H1 (cell line): ENCODE results near the gene GRK6.

Source experiments
- EP300 ChIP-seq, 2 experiments: IDR thresholded peaks; 1 replicate in 1 of 2; 2 replicates in 1 of 2; pipeline ENCODE4 v1.6.1; 2011 to 2012; ENCODE audit warnings: low read depth in 2 of 2, low read length in 2 of 2, mild to moderate bottlenecking in 2 of 2, borderline replicate concordance in 1 of 2, inconsistent platforms in 1 of 2, moderate library complexity in 1 of 2
- EZH2 ChIP-seq: fragments of 200-600 bp; sonication (generic); IDR thresholded peaks from 2 replicates; pipeline ENCODE4 v1.7.1; 2012; ENCODE audit warnings: low read depth, mild to moderate bottlenecking, moderate library complexity, low read length, inconsistent platforms; ENCODE audit not compliant: severe bottlenecking
- JUN ChIP-seq: IDR thresholded peaks from 2 replicates; pipeline ENCODE4 v1.6.1; 2011; ENCODE audit warnings: low read depth, mild to moderate bottlenecking, improper control_type of control experiment, low read length
- MAX ChIP-seq: IDR thresholded peaks from 2 replicates; pipeline ENCODE4 v1.6.1; 2012; ENCODE audit warnings: inconsistent platforms
- POLR2A ChIP-seq, 2 experiments: IDR thresholded peaks; 1 replicate in 1 of 2; 2 replicates in 1 of 2; pipeline ENCODE4 v1.6.1; 2011; ENCODE audit warnings: low read depth in 2 of 2, low read length in 2 of 2, mild to moderate bottlenecking in 2 of 2; ENCODE audit errors: control extremely low read depth in 1 of 2
- SIX5 ChIP-seq: IDR thresholded peaks from 2 replicates; pipeline ENCODE4 v1.6.1; 2011; ENCODE audit warnings: mild to moderate bottlenecking, low read depth, low read length
- TAF1 ChIP-seq: IDR thresholded peaks from 2 replicates; pipeline ENCODE4 v1.6.1; 2011; ENCODE audit warnings: mild to moderate bottlenecking, low read depth, low read length
- TF ChIP-seq, protein P1 (sequence below), 3 experiments: IDR thresholded peaks; 1 replicate in 2 of 3; 2 replicates in 1 of 3; pipeline versions ENCODE4 v1.5.1 to v1.6.1; 2011; ENCODE audit warnings: low read length in 3 of 3, mild to moderate bottlenecking in 3 of 3, inconsistent platforms in 2 of 3, low read depth in 1 of 3, moderate library complexity in 1 of 3; ENCODE audit not compliant: insufficient read depth in 1 of 3; ENCODE audit errors: control extremely low read depth in 1 of 3

DNA sequence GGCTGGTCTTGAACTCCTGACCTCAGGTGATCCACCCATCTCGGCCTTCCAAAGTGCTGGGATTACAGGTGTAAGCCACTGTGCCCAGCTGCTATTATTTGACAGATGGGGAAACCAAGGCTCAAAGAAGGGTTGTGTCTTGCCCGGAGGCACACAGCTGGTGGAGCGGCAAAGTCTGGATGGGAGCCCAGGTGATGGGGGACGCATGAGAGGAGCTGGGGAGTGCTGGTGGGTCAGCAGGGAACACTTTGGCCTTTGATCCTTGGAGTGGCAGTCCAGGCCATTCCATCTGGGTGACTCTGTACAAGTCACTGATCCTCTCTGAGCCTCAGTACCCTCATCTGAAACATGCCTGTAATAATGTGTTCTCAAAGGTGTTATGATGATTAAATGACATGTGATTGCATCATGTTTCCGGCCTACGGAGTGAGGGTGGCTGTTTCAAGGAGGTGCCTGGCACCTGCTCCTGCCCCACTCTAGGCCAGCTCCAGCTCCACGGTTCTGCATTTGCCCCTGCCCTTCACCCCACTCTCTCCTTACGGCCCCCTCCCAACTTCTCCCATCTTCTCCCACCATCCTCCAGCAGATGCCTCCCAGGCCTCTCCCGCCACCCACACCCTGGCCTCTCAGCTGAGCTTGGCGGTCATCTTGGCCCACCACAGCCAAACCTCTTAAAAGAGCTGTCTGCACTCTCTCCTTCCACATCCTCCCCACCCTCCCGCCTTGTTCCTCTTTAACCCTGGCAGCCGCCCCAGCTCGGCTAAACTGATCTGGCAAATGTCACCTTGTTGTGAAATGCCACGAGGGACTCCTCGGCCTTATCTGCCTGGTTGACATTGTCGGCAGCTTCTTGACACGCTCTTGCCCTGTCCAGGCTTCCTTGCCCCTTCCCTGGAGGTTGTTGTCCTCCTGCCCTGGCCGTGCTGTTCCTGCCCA, 52.5 kb downstream of the GRK6 start:
- TF ChIP-seq, protein P1, sequence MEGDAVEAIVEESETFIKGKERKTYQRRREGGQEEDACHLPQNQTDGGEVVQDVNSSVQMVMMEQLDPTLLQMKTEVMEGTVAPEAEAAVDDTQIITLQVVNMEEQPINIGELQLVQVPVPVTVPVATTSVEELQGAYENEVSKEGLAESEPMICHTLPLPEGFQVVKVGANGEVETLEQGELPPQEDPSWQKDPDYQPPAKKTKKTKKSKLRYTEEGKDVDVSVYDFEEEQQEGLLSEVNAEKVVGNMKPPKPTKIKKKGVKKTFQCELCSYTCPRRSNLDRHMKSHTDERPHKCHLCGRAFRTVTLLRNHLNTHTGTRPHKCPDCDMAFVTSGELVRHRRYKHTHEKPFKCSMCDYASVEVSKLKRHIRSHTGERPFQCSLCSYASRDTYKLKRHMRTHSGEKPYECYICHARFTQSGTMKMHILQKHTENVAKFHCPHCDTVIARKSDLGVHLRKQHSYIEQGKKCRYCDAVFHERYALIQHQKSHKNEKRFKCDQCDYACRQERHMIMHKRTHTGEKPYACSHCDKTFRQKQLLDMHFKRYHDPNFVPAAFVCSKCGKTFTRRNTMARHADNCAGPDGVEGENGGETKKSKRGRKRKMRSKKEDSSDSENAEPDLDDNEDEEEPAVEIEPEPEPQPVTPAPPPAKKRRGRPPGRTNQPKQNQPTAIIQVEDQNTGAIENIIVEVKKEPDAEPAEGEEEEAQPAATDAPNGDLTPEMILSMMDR (IDR thresholded peaks at IDR 0.05; ENCODE audit: control extremely low read depth in 1 of 3, insufficient read depth in 1 of 3, low read depth in 1 of 3, low read length in 3 of 3) = no peak
- peak in 1 of 2 experiments; percentile 63; a peak in 2 of 3 replicates for TF ChIP-seq POLR2A (IDR thresholded peaks at IDR 0.05; ENCODE audit: control extremely low read depth in 1 of 2, low read depth in 2 of 2, low read length in 2 of 2)
- TF ChIP-seq EZH2 = no peak
- no peak for TF ChIP-seq SIX5
- no peak for TF ChIP-seq MAX
- TF ChIP-seq TAF1 = no peak
- no peak for TF ChIP-seq JUN
- no peak for TF ChIP-seq EP300 (IDR thresholded peaks at IDR 0.05; ENCODE audit: borderline replicate concordance in 1 of 2, low read depth in 2 of 2, low read length in 2 of 2)
